K562 (cell line): Measurements from ENCODE around the gene COL28A1. TPM values are rescaled to one million over a fixed set of nuclear protein-coding genes. Genes with fewer than 3 reads are reported as not detected.

Experiments used
- ATAC-seq: fragments of 200-7000 bp; cut with Tn5 transposase; 3 replicates; pipeline ENCODE4 v1.9.1; 2020; ENCODE audit warnings: moderate library complexity
- BruUV-seq: library from RNA; stranded (reverse); fragments of 400-500 nt; replicated peaks from 2 replicates; lab custom pipeline; 2021; lab: Mats Ljungman, UMichigan
- CTCF ChIA-PET: fragments of 300-600 bp; formaldehyde crosslinking; extraction: SDS; loops from one replicate; lab custom pipeline; 2021; ENCODE audit warnings: low intra/inter-chr PET ratio; lab: Yijun Ruan, JAX
- POLR2A ChIA-PET: fragments of 300-600, 350-650 bp; sonication (Branson Sonifier 250); formaldehyde crosslinking; extraction: SDS; loops from one replicate; lab custom pipeline; 2021; ENCODE audit warnings: antibody characterized with exemption, inconsistent platforms; lab: Yijun Ruan, JAX
- DNase-seq, 4 experiments: peaks; one replicate each; pipeline versions ENCODE4 v3.0.0 to v3.0.0-alpha.2; 2011 to 2018; ENCODE audit warnings: low spot score in 3 of 4, mixed read lengths in 3 of 4; ENCODE audit errors: extremely low read depth in 1 of 4
- FAIRE-seq: peaks from 2 replicates; lab custom pipeline; 2011; peaks lifted over from hg19 to GRCh38; lab: Jason Lieb, UNC
- H2AFZ ChIP-seq: 2 replicates; pipeline ENCODE4 v1.6.0; 2011; ENCODE audit warnings: low read depth, low read length, control low read depth, inconsistent platforms
- H3K27ac ChIP-seq: fragments of 200-600 bp; 3 replicates; pipeline ENCODE4 v1.8.0; 2011; ENCODE audit warnings: low read depth, mild to moderate bottlenecking, control low read depth, inconsistent platforms, low read length, moderate library complexity, mixed read lengths; ENCODE audit errors: extremely low read depth
- H3K27me3 ChIP-seq, 2 experiments: fragments of 300-600 bp in 1 of 2; 2 replicates in 1 of 2; 3 replicates in 1 of 2; pipeline versions ENCODE4 v1.6.0 to v1.8.0; 2011; ENCODE audit warnings: inconsistent platforms in 2 of 2, low read length in 2 of 2, mild to moderate bottlenecking in 1 of 2, mixed read lengths in 1 of 2, moderate library complexity in 1 of 2; ENCODE audit not compliant: control insufficient read depth in 2 of 2, insufficient read depth in 2 of 2
- H3K36me3 ChIP-seq: fragments of 300-600 bp; 3 replicates; pipeline ENCODE4 v1.8.0; 2011; ENCODE audit warnings: mild to moderate bottlenecking, low read length, inconsistent platforms; ENCODE audit not compliant: control insufficient read depth, insufficient read depth
- H3K4me1 ChIP-seq, 2 experiments: fragments of 200-600 bp in 1 of 2; replicated peaks in 1 of 2; 2 replicates in 1 of 2; 3 replicates in 1 of 2; pipeline versions ENCODE4 v1.5.1 to v1.8.0; 2011; ENCODE audit warnings: inconsistent platforms in 2 of 2, low read length in 2 of 2, mild to moderate bottlenecking in 1 of 2, mixed read lengths in 1 of 2, moderate library complexity in 1 of 2; ENCODE audit not compliant: control insufficient read depth in 2 of 2, insufficient read depth in 2 of 2
- H3K4me2 ChIP-seq: 2 replicates; pipeline ENCODE4 v1.6.1; 2011; ENCODE audit warnings: low read length, control low read depth, inconsistent platforms, mixed read lengths; ENCODE audit not compliant: insufficient read depth
- H3K4me3 ChIP-seq: fragments of 200-600 bp; sonication (generic), shearing (Covaris generic); 2 replicates; pipeline ENCODE4 v1.5.1; 2016; ENCODE audit warnings: control low read depth, inconsistent platforms
- H3K79me2 ChIP-seq: fragments of 200-600 bp; 3 replicates; pipeline ENCODE4 v1.8.0; 2011; ENCODE audit warnings: low read length, inconsistent platforms; ENCODE audit not compliant: control insufficient read depth, insufficient read depth
- H3K9ac ChIP-seq, 2 experiments: 2 replicates each; pipeline versions ENCODE4 v1.6.0 to v1.6.1; 2011; ENCODE audit warnings: low read depth in 2 of 2, low read length in 2 of 2, control low read depth in 1 of 2, inconsistent platforms in 1 of 2, mild to moderate bottlenecking in 1 of 2, mixed read lengths in 1 of 2; ENCODE audit not compliant: insufficient read depth in 1 of 2
- H3K9me1 ChIP-seq: one replicate; pipeline ENCODE4 v1.6.0; 2011; ENCODE audit warnings: inconsistent platforms, mild to moderate bottlenecking, low read length, moderate library complexity; ENCODE audit not compliant: control insufficient read depth, insufficient read depth
- H3K9me3 ChIP-seq: replicated peaks from 2 replicates; pipeline ENCODE4 v1.5.1; 2011; ENCODE audit warnings: low read depth, low read length, inconsistent platforms; ENCODE audit not compliant: control insufficient read depth, insufficient read depth
- H4K20me1 ChIP-seq: replicated peaks from 2 replicates; pipeline ENCODE4 v1.6.1; 2011; ENCODE audit warnings: low read length, inconsistent platforms, mixed read lengths; ENCODE audit not compliant: control insufficient read depth, insufficient read depth
- FOXA3 ChIP-seq, 2 experiments: fragments of 450-650 bp in 1 of 2; sonication (generic) in 1 of 2; formaldehyde crosslinking; IDR thresholded peaks in 1 of 2; conservative IDR thresholded peaks in 1 of 2; 2 replicates each; pipeline versions ENCODE4 v1.4.0 to v1.8.0; 2020 to 2022; ENCODE audit warnings: mild to moderate bottlenecking in 2 of 2, missing genetic modification reagents in 1 of 2
- MCM3 ChIP-seq: fragments of 450-650 bp; IDR thresholded peaks from 2 replicates; pipeline ENCODE4 v1.6.1; 2016
- PRPF4 ChIP-seq: fragments of 200-400 bp; formaldehyde crosslinking; IDR thresholded peaks from one replicate; pipeline ENCODE4 v1.6.1; 2017; ENCODE audit warnings: low read length, low read depth, mild to moderate bottlenecking; ENCODE audit not compliant: insufficient read depth, poor library complexity, severe bottlenecking
- SREBF2 ChIP-seq: sonication (generic); formaldehyde crosslinking; IDR thresholded peaks from 2 replicates; pipeline ENCODE4 v1.4.0; 2020; ENCODE audit warnings: mild to moderate bottlenecking, missing genetic modification reagents
- ZNF507 ChIP-seq: conservative IDR thresholded peaks from 2 replicates; pipeline ENCODE4 v1.6.1; 2017; ENCODE audit warnings: missing genetic modification characterization, missing compliant biosample characterization
- ZNF583 ChIP-seq: fragments of 250-450 bp; sonication (Bioruptor Pico); IDR thresholded peaks from 2 replicates; pipeline ENCODE4 v1.4.0; 2020
- WGBS: fragments of 100-300 bp; shearing (Covaris generic); methylation state at CpG from one replicate; pipeline ENCODE4 v1.1.6; 2016; ENCODE audit warnings: low coverage, mixed read lengths; ENCODE audit not compliant: insufficient coverage; ENCODE audit errors: missing lambda C conversion rate; 5-methylcytosine and 5-hydroxymethylcytosine counted together
- in situ Hi-C: fragments of 300-500 bp; cut with MboI; formaldehyde crosslinking; loops from 4 replicates; pipeline ENCODE4 v1.15.0; 2018; ENCODE audit warnings: inconsistent platforms, mixed read lengths
- intact Hi-C: fragments of 100-400 bp; cut with micrococcal nuclease; formaldehyde crosslinking; loops from 2 replicates; pipeline ENCODE4 v1.14.2; 2022
- polyA plus RNA-seq, 8 experiments: library from polyadenylated mRNA; depleted of rRNA in 4 of 8; stranded (reverse) in 5 of 8; unstranded in 3 of 8; fragments of >200 nt; fragmentation: Nextera tagmentation in 2 of 8; fragmentation: Illumina TruSeq in 1 of 8; extraction: Ambion mirVana in 2 of 8; extraction: Trizol in 1 of 8; gene quantifications; 2 replicates each; pipeline versions ENCODE4 v1.2.1 to v1.2.3, GENCODE V29; 2011 to 2014; ENCODE audit warnings: inconsistent platforms in 1 of 8, missing spikeins in 1 of 8
- total RNA-seq, 7 experiments: library from RNA; depleted of rRNA in 6 of 7; stranded (reverse); fragments of >200 nt in 6 of 7; fragmentation: Illumina TruSeq in 2 of 7; extraction: Trizol in 2 of 7; gene quantifications; 2 replicates each; pipeline versions ENCODE4 v1.2.1 to v1.2.3, GENCODE V29; 2011 to 2021; ENCODE audit warnings: low replicate concordance in 1 of 7

The COL28A1 gene
- total and polyA plus RNA-seq, 9 of the 15 experiments (the other 6 are each of a cell fraction or from before 2014, with no cell fraction given): 0.03 to 0.13 (median 0.05) TPM; not detected in 3

DNA sequence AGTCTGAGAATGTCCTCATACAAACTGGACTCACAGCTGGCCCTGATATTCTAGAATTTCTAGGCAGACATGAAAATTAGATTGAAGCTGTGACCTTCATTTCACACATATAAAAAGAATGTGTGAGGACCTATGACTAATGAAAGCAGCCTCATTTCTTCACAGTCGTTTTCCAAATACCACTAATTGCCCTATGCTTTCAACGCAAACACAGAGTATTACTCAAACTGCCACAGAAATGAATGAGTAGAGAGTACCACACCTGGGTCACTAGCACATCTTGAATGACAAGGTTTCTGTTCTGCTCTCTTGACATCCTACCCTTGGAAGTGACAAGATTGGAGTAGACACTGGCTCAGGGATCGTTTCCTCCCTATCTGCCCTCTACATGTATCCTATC is 211.0 kb downstream of the COL28A1 start (continued):
- no peak for TF ChIP-seq ZNF507
- TF ChIP-seq FOXA3 (CRISPR knock-in tag; conservative IDR thresholded peaks at IDR 0.05 in 1 of 2, IDR thresholded peaks at IDR 0.05 in 1 of 2): no peak
- no peak for TF ChIP-seq PRPF4
- TF ChIP-seq ZNF583 (CRISPR knock-in tag): no peak
- no peak for TF ChIP-seq SREBF2 (CRISPR knock-in tag)

DNA sequence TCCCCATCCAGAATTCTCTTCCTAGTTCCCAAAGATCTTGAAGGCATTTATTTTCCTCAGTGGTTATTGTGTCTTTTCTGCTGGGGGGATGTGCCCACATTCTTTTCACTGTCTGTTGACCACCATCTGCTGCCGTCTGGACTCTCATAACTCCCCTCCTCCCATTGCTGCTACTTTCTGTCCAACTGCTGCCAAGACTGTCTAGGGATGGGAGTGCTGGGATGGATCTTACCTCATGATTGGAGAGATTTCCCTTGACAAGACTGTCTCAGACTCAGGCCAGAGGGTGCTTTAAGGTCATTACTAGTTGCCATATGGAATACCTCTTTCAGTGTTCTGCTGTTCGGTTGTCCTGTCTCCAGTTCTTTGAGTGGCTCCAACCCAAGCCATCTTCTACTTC is 211.8 kb downstream of the COL28A1 start:
- POLR2A ChIA-PET: interaction anchor here (0.5 to 1.1 kb wide), 2 partner anchors 16 to 282 kb away, joined by 3 read pairs; no protein-coding TSS in a partner anchor
- in situ Hi-C loops: loop anchor here (25.0 kb wide), 1 partner anchor 362 kb away; no protein-coding TSS in a partner anchor
- WGBS: 0% methylated on average over 2 of the region's 2 CpGs
- Histone ChIP-seq H3K9me3 (no peaks in the 10 kb centered on the region), H3K9me1 (no peaks in the 10 kb centered on the region), H3K4me1 (no peaks in the 10 kb centered on the region; a peak in 1 of 5 replicates), H3K4me3 (no peak overlapping the region), H2AFZ (no peak overlapping the region), H3K9ac (no peak overlapping the region), H3K27me3 (peaks cover 0 to 4% of the 10 kb centered on the region in 2 experiments; a peak in 1 of 5 replicates), H3K79me2 (no peaks in the 10 kb centered on the region), H3K27ac (no peak overlapping the region), H3K4me2 (no peak overlapping the region), H4K20me1 (no peaks in the 10 kb centered on the region), H3K36me3 (no peaks in the 10 kb centered on the region)
- intact Hi-C loops: no loop called here
- no peak for TF ChIP-seq MCM3
- ATAC-seq (no peak), FAIRE-seq (no peak), DNase-seq (no peak)
- CTCF ChIA-PET: no interaction called here
- no TSS peak for BruUV-seq
